COR-L47 (cell line): Measurements from ENCODE around the gene SPATA46.
"Not testable (repeated sequence)": the region's sequence is repeated elsewhere in the genome, so short reads cannot be mapped to it uniquely, and the experiment has no call there.

Experiments
- DNase-seq: peaks from one replicate; lab custom pipeline; 2025; lab: John Stamatoyannopoulos, UW

Gene SPATA46

GRCh38 chr1:162376691-162377090, at the start of gene SPATA46:
Gene SPATA46 (minus strand): TSS chr1:162376854. CDS start chr1:162376790, 64 bp downstream.
- DNase-seq: no peak

- DNase-seq: no peak
Measured at GRCh38 chr1:162422662-162423375, 46.2 kb upstream of the SPATA46 start.

- no peak for DNase-seq
Measured at GRCh38 chr1:162421258-162422164, 44.9 kb upstream of the SPATA46 start.

- no peak for DNase-seq
Measured at GRCh38 chr1:162420120-162420519, 43.5 kb upstream of the SPATA46 start.

GRCh38 chr1:162419450-162419931, 42.8 kb upstream of the SPATA46 start:
- DNase-seq: not testable (repeated sequence)

GRCh38 chr1:162418584-162418983, 41.9 kb upstream of the SPATA46 start:
- not testable (repeated sequence) for DNase-seq

- DNase-seq: no peak
Measured at GRCh38 chr1:162417650-162418049, 41.0 kb upstream of the SPATA46 start.

GRCh38 chr1:162416909-162417308, 40.3 kb upstream of the SPATA46 start:
- no peak for DNase-seq

- no peak for DNase-seq
Measured at GRCh38 chr1:162416215-162416614, 39.6 kb upstream of the SPATA46 start.

GRCh38 chr1:162412002-162412401, 35.3 kb upstream of the SPATA46 start, which contains the start of gene SH2D1B:
Gene SH2D1B (minus strand): TSS chr1:162412136. CDS start chr1:162412016, 120 bp downstream.
- DNase-seq: no peak

- no peak for DNase-seq
Measured at GRCh38 chr1:162407539-162407938, 30.9 kb upstream of the SPATA46 start.

GRCh38 chr1:162406811-162407210, 30.2 kb upstream of the SPATA46 start:
- no peak for DNase-seq

GRCh38 chr1:162405800-162406199, 29.1 kb upstream of the SPATA46 start:
- DNase-seq: no peak

- DNase-seq: no peak
Measured at GRCh38 chr1:162404550-162405160, 28.0 kb upstream of the SPATA46 start.

GRCh38 chr1:162400790-162401355, 24.2 kb upstream of the SPATA46 start:
- DNase-seq: no peak

- DNase-seq: no peak
Measured at GRCh38 chr1:162398999-162399580, 22.4 kb upstream of the SPATA46 start.

GRCh38 chr1:162397943-162398560, 21.4 kb upstream of the SPATA46 start:
- no peak for DNase-seq

GRCh38 chr1:162397039-162397448, 20.4 kb upstream of the SPATA46 start:
- no peak for DNase-seq

GRCh38 chr1:162396201-162396906, 19.7 kb upstream of the SPATA46 start:
- no peak for DNase-seq

GRCh38 chr1:162391790-162392563, 15.3 kb upstream of the SPATA46 start:
- peak; percentile 13 for DNase-seq
